ENCODE measurements around the gene TGIF1. TPM values are rescaled to one million over a fixed set of nuclear protein-coding genes. Genes with fewer than 3 reads are reported as not detected.

TGIF1 gene
- polyA plus RNA-seq, 1 donor from 2014 or later, result 3.6 TPM

GRCh38 chr18:3447895-3448837, 1.8 kb upstream of the TGIF1 start:
- Histone ChIP-seq H2AFZ (ENCODE audit: low read depth, low read length) (peak overlapping the region; percentile 72), H3K79me2 (replicated peaks; ENCODE audit: insufficient read depth, low read length) (peaks cover 23% of the 10 kb centered on the region)

More at GRCh38 chr18:3447895-3448837, 1.8 kb upstream of the TGIF1 start:
- H3K4me3 ChIP-seq (ENCODE audit: low read length), result peak overlapping the region; percentile 87
- H3K9me3 ChIP-seq (ENCODE audit: low read length), result no peaks in the 10 kb centered on the region
- H3K9me2 ChIP-seq (ENCODE audit: insufficient read depth, low read length), result no peaks in the 10 kb centered on the region
- H3K27ac ChIP-seq (ENCODE audit: low read length), result no peak overlapping the region
- no peaks in the 10 kb centered on the region for H3K36me3 ChIP-seq (ENCODE audit: insufficient read depth, low read length)
- TF ChIP-seq RAD21 (conservative IDR thresholded peaks at IDR 0.05), result no peak
- peak; percentile 31 for TF ChIP-seq REST (IDR thresholded peaks at IDR 0.05; ENCODE audit: borderline replicate concordance)
- TF ChIP-seq SMC3 (conservative IDR thresholded peaks at IDR 0.05; ENCODE audit: poor library complexity), result no peak
- no peak for TF ChIP-seq TAF1 (IDR thresholded peaks at IDR 0.05; ENCODE audit: low read depth)
- TF ChIP-seq POLR2AphosphoS5 (IDR thresholded peaks at IDR 0.05), result peak; percentile 29
- TF ChIP-seq MXI1 (conservative IDR thresholded peaks at IDR 0.05; ENCODE audit: poor library complexity, severe bottlenecking), result peak; percentile 57
- TF ChIP-seq CTCF (IDR thresholded peaks at IDR 0.05; ENCODE audit: poor library complexity, severe bottlenecking), result no peak
- no peak for TF ChIP-seq EZH2 (IDR thresholded peaks at IDR 0.05; ENCODE audit: borderline replicate concordance, insufficient read depth, low read length, poor library complexity, severe bottlenecking)
- TF ChIP-seq EP300 (conservative IDR thresholded peaks at IDR 0.05; ENCODE audit: poor library complexity, severe bottlenecking), result no peak
- H3K27me3 ChIP-seq (ENCODE audit: insufficient read depth, low read depth, low read length), result peaks cover 46% of the 10 kb centered on the region
- H3K9ac ChIP-seq (ENCODE audit: low read length), result peak overlapping the region; percentile 54
- H4K20me1 ChIP-seq (ENCODE audit: insufficient read depth), result no peaks in the 10 kb centered on the region
- H3K4me2 ChIP-seq (ENCODE audit: low read length), result peak overlapping the region; percentile 86
- H3F3A ChIP-seq (ENCODE audit: insufficient read depth, low read length, poor library complexity, severe bottlenecking), result no peaks in the 10 kb centered on the region

Measured in neural cell (in vitro differentiated cells).